ES-I3 (cell line): ENCODE measurements around the gene TMEM225B.
"Not testable (repeated sequence)": the region's sequence is repeated elsewhere in the genome, so short reads cannot be mapped to it uniquely, and the experiment has no call there.

Source experiments
- H3K36me3 ChIP-seq: 2 replicates; pipeline ENCODE4 v1.6.1; 2013; ENCODE audit warnings: mild to moderate bottlenecking, low read length, control low read depth, moderate library complexity; ENCODE audit not compliant: insufficient read depth
- H3K4me1 ChIP-seq: 2 replicates; pipeline ENCODE4 v1.6.1; 2013; ENCODE audit warnings: mild to moderate bottlenecking, control low read depth, low read length; ENCODE audit not compliant: insufficient read depth
- H3K9ac ChIP-seq: 2 replicates; pipeline ENCODE4 v1.6.1; 2013; ENCODE audit warnings: low read depth, mild to moderate bottlenecking, low read length, moderate library complexity
- H3K9me3 ChIP-seq: 2 replicates; pipeline ENCODE4 v1.6.1; 2013; ENCODE audit warnings: mild to moderate bottlenecking, low read length, moderate library complexity; ENCODE audit not compliant: control insufficient read depth, insufficient read depth

Gene TMEM225B

DNA sequence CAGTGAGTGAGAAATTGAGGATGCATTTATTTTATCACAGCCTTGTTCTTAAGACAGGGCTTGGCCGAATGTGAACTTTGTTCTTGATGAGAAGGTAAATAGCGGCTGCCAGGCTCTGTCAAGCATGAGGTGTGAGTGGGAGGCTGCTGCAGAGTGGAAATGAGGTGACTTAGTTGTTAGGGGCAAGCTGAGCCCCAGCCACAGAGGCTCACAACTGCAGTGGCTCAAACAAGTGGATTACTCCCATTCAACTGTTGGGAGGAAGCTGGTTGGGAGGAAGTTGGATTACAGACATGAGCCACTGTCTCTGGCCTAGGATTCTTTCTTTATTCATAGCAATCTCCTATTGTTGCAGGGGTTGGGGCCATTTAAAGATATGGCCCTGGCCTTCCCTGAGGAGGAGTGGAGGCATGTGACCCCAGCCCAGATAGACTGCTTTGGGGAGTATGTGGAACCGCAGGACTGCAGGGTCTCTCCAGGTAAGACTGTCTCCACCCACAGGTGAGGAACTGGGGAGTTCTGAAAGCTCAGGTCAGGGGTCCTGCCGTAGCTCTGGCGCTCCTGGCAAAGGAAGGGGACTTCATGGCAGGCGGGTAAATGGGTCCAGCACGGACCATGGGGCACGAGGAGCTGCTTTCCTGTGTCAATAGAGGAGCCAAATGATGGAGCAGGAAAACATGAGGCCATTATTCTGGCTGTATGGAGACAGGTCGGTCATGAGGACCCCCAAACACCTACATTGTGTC lies 25.8 kb downstream of the TMEM225B start:
- Histone ChIP-seq H3K4me1 (peaks cover 5% of the 10 kb centered on the region; the same call in 1 of the 2 replicates), H3K9me3 (no peaks in the 10 kb centered on the region), H3K36me3 (peaks cover 60% of the 10 kb centered on the region), H3K9ac (no peak overlapping the region)

- H3K36me3 ChIP-seq: peaks cover 56% of the 10 kb centered on the region
- H3K4me1 ChIP-seq: peaks cover 6% of the 10 kb centered on the region; the same call in 1 of the 2 replicates
- H3K9ac ChIP-seq: no peak overlapping the region
- no peaks in the 10 kb centered on the region for H3K9me3 ChIP-seq
These were observed 26.4 kb downstream of the TMEM225B start for GRCh38 chr7:99624484-99624883.

GRCh38 chr7:99625321-99625720 lies 27.3 kb downstream of the TMEM225B start:
- H3K9ac ChIP-seq: no peak overlapping the region
- peaks cover 50% of the 10 kb centered on the region for H3K36me3 ChIP-seq
- peaks cover 6% of the 10 kb centered on the region; the same call in 1 of the 2 replicates for H3K4me1 ChIP-seq
- H3K9me3 ChIP-seq: no peaks in the 10 kb centered on the region

- H3K9ac ChIP-seq: no peak overlapping the region
These were observed 27.9 kb downstream of the TMEM225B start for GRCh38 chr7:99625961-99626360.

GRCh38 chr7:99626661-99627060 lies 28.6 kb downstream of the TMEM225B start:
- Histone ChIP-seq H3K9ac (no peak overlapping the region), H3K4me1 (peaks cover 12% of the 10 kb centered on the region; the same call in 1 of the 2 replicates), H3K9me3 (no peaks in the 10 kb centered on the region), H3K36me3 (peaks cover 47% of the 10 kb centered on the region)

More at GRCh38 chr7:99625961-99626360, 27.9 kb downstream of the TMEM225B start:
- peaks cover 47% of the 10 kb centered on the region for H3K36me3 ChIP-seq
- peaks cover 6% of the 10 kb centered on the region; the same call in 1 of the 2 replicates for H3K4me1 ChIP-seq
- no peaks in the 10 kb centered on the region for H3K9me3 ChIP-seq

DNA sequence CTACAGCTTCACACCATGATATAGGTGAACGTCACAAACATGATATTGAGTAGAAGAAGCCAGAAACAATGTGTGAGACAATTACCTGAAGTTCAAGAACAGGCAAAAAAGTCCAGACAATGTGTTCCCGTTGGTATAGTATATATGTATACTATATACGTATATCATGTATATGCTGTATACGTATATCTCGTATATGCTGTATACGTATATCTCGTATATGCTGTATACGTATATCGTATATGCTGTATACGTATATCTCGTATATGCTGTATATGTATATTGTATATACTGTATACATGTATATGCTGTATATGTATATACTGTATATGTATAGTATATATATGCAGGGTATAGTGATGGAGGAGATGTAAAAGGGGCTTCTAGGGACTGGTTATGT lies 29.4 kb downstream of the TMEM225B start:
- H3K9ac ChIP-seq: no peak overlapping the region
- H3K4me1 ChIP-seq: peaks cover 12% of the 10 kb centered on the region; the same call in 1 of the 2 replicates
- H3K9me3 ChIP-seq: no peaks in the 10 kb centered on the region
- peaks cover 42% of the 10 kb centered on the region for H3K36me3 ChIP-seq

- H3K36me3 ChIP-seq: peaks cover 36% of the 10 kb centered on the region
- no peak overlapping the region for H3K9ac ChIP-seq
- peaks cover 12% of the 10 kb centered on the region; the same call in 1 of the 2 replicates for H3K4me1 ChIP-seq
- H3K9me3 ChIP-seq: no peaks in the 10 kb centered on the region
These were observed 30.7 kb downstream of the TMEM225B start for GRCh38 chr7:99628471-99629465.

GRCh38 chr7:99629643-99630042 lies 31.6 kb downstream of the TMEM225B start:
- Histone ChIP-seq H3K4me1 (peaks cover 12% of the 10 kb centered on the region; the same call in 1 of the 2 replicates), H3K9ac (no peak overlapping the region), H3K9me3 (no peaks in the 10 kb centered on the region), H3K36me3 (peaks cover 29% of the 10 kb centered on the region)

- Histone ChIP-seq H3K4me1 (peaks cover 12% of the 10 kb centered on the region; the same call in 1 of the 2 replicates), H3K36me3 (peaks cover 16% of the 10 kb centered on the region; the same call in 1 of the 2 replicates), H3K9me3 (no peaks in the 10 kb centered on the region), H3K9ac (no peak overlapping the region)
These were observed 33.4 kb downstream of the TMEM225B start for GRCh38 chr7:99631295-99632109.

- not testable (repeated sequence) for H3K4me1 ChIP-seq, H3K9me3 ChIP-seq, H3K9ac ChIP-seq, H3K36me3 ChIP-seq
These were observed 39.3 kb downstream of the TMEM225B start for GRCh38 chr7:99637414-99637813.

DNA sequence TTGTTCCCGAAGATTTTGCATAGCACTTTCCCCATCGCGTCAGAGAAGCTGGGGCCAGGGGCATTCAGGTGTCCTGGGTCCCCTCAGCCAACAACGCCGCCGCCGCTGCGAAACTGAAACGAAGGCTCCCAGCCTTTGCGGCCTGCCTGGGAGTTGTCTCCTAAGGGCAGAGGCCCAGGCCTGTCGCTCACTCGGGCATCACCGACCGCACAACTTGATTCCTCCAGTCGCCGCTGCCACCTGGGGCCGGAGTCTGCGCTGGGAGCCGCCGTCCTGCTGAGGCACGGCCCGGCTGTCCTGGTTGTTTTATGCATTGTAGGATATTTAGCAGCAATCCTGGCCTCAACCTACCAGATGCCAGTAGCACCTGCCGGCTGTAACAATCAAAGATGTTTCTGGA lies 40.7 kb downstream of the TMEM225B start:
- no peak overlapping the region for H3K9ac ChIP-seq
- H3K4me1 ChIP-seq: peaks cover 9% of the 10 kb centered on the region; the same call in 1 of the 2 replicates
- H3K36me3 ChIP-seq: no peaks in the 10 kb centered on the region
- H3K9me3 ChIP-seq: no peaks in the 10 kb centered on the region

- Histone ChIP-seq H3K9me3 (no peaks in the 10 kb centered on the region), H3K36me3 (no peaks in the 10 kb centered on the region), H3K9ac (no peak overlapping the region), H3K4me1 (peaks cover 9% of the 10 kb centered on the region; the same call in 1 of the 2 replicates)
These were observed 41.2 kb downstream of the TMEM225B start for GRCh38 chr7:99639267-99639666.

DNA sequence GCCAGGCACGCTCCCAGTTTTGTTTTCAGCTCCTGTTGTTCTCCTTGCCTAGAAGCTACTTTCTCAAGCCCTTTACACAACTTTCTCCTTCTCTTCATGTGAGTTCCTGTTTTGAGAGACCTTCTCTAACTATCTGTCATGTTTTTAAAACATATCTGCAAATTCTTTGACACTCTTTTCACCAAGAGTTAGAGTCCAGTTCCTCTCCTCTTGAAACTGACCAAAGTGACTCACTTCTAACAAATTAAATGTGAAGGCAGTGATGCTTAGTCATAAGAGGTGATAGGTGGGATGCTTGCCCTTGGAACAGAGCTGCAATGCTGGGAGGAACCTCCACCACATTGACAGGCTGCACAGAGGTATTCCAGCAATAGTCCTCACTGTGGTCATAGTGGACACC lies 44.0 kb downstream of the TMEM225B start:
- Histone ChIP-seq H3K9ac (no peak overlapping the region), H3K9me3 (no peaks in the 10 kb centered on the region), H3K36me3 (no peaks in the 10 kb centered on the region), H3K4me1 (peaks cover 9% of the 10 kb centered on the region; the same call in 1 of the 2 replicates)

- Histone ChIP-seq H3K9ac (no peak overlapping the region), H3K9me3 (no peaks in the 10 kb centered on the region), H3K36me3 (no peaks in the 10 kb centered on the region), H3K4me1 (peaks cover 9% of the 10 kb centered on the region; the same call in 1 of the 2 replicates)
These were observed 45.4 kb downstream of the TMEM225B start for GRCh38 chr7:99643464-99643863.
